GM12875 (cell line): Measurements from ENCODE around the gene NME7.

Experiments
- H3K4me3 ChIP-seq: one replicate; pipeline ENCODE4 v1.5.1; 2011; ENCODE audit warnings: low read depth, low read length, control low read depth
- CTCF ChIP-seq: IDR thresholded peaks from 2 replicates; pipeline ENCODE4 v1.5.1; 2011; ENCODE audit warnings: low read depth, mild to moderate bottlenecking, control low read depth, inconsistent platforms, low read length, moderate library complexity, borderline replicate concordance; ENCODE audit not compliant: insufficient read depth

The NME7 gene

GRCh38 chr1:169099561-169099960 lies 268.0 kb downstream of the NME7 start:
- no peak overlapping the region for H3K4me3 ChIP-seq
- TF ChIP-seq CTCF: no peak

GRCh38 chr1:169098380-169098779 lies 269.2 kb downstream of the NME7 start:
- H3K4me3 ChIP-seq: no peak overlapping the region
- TF ChIP-seq CTCF: no peak

DNA sequence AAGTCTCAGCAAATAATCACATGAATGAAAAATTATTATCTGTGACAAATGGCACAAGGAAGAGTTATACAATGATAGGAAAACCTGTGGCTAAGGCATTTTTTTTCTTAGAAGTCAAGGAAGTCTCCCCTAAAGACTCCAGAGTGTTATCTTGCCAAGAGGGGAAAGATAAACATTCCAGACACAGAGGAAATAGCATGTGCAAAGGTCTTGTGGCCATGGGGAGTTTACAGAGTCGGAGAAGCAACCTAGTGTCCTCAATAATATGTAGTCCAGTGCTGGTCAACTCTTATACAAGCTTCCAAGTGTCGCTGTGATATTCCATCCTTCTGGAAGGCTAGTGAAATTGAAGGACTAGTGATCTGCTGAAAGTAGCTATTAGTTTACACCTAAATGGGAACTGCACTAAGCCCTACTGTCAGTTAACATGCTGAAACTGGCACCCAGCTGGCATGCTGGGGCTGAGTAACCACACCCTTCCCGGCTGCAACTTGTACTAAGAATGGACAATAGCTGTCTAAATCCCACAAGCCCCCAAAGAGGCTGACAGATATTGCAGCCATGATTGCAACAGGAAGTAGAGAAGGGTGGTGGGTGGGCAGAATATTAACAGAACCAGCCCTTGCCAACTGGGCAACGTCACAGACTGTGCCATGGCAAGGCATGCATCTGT lies 272.6 kb downstream of the NME7 start:
- TF ChIP-seq CTCF: no peak
- no peak overlapping the region for H3K4me3 ChIP-seq

DNA sequence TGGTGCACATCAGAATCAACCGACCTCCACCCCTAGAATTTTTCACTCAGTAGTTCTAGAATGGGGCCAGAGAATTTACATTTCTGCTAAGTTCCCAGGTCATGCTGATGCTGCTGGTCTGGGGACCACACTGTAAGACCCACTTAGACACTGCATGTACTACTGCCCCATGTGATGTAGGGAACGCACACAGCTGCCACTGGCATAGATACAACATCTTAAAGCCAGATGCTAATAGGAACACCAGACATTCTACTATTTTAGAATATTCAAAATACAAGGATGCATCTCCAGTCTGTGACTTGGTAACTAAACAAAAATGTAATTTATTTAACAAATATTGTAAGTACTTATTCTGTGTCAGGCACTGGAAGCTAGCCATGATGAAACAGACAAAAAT lies 275.2 kb downstream of the NME7 start:
- no peak for TF ChIP-seq CTCF
- H3K4me3 ChIP-seq: no peak overlapping the region

DNA sequence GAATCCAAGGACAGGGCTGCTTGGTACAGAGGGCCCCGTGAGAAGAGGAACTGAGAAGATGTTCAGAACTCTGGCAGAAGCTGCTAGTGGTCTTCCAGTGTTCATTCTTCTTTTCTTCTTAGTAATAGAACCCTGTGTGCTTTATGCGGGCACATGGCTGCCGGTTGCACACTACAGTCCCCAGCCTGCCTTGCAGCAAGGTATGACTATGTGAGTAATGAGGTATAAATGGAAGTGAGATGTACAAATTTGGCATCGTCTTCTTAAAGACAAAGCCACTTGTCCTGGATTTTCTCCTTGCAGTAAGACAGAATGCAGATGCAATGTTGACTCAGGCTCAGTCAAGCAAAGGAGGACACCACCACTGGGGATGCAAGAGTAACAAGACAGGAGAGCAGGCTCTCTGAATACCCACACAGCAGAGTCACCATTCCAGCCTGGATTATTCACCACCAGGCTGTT lies 276.1 kb downstream of the NME7 start:
- H3K4me3 ChIP-seq: no peak overlapping the region
- no peak for TF ChIP-seq CTCF

DNA sequence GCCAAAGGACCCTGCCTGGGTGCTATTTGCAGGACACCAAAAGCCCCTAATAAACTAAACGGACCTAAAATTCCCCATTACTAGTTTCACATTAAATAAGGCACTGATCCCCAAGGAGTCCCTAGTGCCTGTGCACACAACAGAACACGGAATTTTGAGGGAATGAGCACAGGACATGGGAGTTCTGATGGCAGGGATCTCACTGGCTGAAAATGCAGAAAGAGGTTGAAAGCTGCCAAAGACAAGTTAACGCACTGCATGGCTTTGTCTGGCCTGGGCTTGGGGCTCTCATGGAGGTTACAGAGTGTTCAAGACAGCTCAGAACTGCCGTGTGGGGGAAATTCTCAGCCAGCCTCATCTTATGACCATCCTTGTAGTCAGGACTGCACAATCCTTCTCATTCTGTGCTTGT lies 276.7 kb downstream of the NME7 start:
- no peak for TF ChIP-seq CTCF
- no peak overlapping the region for H3K4me3 ChIP-seq

- no peak overlapping the region for H3K4me3 ChIP-seq
- no peak for TF ChIP-seq CTCF
Measured at GRCh38 chr1:169090308-169090899, 277.2 kb downstream of the NME7 start.
